Endothelial cell of hepatic sinusoid (primary cell): Measurements from ENCODE around the gene ATXN7.

Experiments used
- in situ Hi-C: cut with HindIII; loops from 2 replicates; pipeline ENCODE4 v1.10.0; 2017; ENCODE audit warnings: low sequenced_read_pairs

Gene ATXN7, protein sequence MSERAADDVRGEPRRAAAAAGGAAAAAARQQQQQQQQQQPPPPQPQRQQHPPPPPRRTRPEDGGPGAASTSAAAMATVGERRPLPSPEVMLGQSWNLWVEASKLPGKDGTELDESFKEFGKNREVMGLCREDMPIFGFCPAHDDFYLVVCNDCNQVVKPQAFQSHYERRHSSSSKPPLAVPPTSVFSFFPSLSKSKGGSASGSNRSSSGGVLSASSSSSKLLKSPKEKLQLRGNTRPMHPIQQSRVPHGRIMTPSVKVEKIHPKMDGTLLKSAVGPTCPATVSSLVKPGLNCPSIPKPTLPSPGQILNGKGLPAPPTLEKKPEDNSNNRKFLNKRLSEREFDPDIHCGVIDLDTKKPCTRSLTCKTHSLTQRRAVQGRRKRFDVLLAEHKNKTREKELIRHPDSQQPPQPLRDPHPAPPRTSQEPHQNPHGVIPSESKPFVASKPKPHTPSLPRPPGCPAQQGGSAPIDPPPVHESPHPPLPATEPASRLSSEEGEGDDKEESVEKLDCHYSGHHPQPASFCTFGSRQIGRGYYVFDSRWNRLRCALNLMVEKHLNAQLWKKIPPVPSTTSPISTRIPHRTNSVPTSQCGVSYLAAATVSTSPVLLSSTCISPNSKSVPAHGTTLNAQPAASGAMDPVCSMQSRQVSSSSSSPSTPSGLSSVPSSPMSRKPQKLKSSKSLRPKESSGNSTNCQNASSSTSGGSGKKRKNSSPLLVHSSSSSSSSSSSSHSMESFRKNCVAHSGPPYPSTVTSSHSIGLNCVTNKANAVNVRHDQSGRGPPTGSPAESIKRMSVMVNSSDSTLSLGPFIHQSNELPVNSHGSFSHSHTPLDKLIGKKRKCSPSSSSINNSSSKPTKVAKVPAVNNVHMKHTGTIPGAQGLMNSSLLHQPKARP

DNA sequence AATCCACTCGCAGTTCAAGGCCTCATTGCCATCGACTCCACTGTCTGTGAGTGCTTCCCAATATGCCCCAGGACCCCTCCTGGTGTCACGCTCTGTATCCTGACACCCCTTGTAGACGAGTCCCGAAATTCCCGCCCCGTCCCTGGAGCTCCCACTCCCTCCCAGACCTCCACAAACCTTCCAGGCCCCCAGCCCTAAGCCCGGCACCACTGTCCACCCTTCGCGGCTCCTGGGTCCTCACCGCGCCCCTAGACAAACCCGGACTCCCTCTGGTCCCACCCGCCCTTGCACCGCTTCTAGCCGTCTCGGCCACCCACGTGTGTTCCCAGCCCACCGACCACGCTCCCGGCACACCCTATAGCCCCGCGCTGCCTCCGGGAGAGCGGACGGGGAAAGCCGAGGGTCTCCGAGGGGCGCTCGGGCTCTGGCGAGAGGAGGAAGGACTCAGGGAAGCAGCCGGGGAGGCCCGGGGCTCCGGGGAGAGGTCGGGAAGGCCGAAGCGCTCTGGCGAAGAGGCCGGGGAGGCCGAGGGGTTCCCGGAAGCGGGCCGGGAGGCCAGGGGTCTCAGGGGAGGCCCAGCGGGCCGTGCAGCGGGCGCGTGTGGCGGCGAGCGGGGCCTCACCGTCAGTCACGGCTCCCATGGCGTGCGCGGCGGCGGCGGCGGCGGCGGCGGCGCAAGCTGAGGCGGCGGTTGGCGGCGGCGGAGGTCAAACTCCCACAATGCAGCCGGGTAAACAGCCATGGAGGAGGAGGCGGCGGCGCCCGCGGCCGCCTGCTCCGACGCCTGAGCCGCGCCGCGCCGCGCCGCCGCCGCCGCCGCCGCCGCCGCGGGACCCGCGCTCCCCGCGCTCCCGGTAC is at the start of gene ATXN7, which contains the start of gene THOC7:
Gene ATXN7 (plus strand): TSS at position 718 of the 858 bp plus-strand sequence. CDS start 48,732 bp downstream, outside the sequence.
Gene THOC7 (minus strand): TSS at position 656 of the 858 bp plus-strand sequence. CDS start 15 bp downstream, at position 641.
- in situ Hi-C loops, result no loop called here

DNA sequence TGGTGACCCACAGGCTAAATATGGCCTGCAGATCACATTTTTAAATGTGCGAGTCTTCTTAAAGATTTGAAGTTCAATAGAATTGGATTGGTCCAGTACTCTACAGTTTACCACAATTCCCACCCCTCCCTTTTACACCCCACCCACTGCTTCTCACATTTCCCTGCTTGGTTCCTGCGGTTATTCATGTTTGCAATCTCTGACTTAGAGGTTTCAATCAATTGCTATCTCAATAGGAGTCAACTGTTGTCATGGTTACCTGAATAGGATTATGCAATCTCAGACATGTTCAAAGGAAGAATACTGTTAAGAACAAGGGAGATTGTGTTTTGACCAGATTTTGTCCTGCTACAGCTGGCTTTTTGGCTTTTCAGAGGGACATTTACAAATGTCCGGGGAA is 49.4 kb upstream of the ATXN7 start:
- in situ Hi-C loops, result loop anchor here (25.0 kb wide), 2 partner anchors 152 to 1152 kb away; partner anchors contain the start of gene SNTN

DNA sequence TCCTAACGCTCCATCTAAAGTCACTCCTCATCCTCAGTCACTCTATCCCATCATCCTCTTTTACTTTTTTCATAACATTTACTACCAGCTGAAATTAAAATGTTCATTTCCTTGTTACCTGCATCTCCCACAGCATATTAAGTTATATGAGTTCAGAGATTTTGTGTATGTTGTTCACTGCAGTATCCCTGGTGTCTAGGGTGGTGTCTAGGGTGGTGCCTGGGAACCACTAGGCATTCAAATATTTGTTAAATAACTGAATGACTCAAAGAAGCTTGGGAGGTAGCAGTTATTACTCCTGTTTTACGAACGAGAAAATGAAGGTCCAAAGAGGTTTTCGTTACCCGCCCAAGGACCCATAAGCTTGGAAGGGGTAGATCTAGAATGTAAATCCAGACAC is 46.4 kb upstream of the ATXN7 start:
- in situ Hi-C loops, result loop anchor here (5.0 to 25.0 kb wide), 3 partner anchors 155 to 1155 kb away; partner anchors contain the start of gene SNTN

DNA sequence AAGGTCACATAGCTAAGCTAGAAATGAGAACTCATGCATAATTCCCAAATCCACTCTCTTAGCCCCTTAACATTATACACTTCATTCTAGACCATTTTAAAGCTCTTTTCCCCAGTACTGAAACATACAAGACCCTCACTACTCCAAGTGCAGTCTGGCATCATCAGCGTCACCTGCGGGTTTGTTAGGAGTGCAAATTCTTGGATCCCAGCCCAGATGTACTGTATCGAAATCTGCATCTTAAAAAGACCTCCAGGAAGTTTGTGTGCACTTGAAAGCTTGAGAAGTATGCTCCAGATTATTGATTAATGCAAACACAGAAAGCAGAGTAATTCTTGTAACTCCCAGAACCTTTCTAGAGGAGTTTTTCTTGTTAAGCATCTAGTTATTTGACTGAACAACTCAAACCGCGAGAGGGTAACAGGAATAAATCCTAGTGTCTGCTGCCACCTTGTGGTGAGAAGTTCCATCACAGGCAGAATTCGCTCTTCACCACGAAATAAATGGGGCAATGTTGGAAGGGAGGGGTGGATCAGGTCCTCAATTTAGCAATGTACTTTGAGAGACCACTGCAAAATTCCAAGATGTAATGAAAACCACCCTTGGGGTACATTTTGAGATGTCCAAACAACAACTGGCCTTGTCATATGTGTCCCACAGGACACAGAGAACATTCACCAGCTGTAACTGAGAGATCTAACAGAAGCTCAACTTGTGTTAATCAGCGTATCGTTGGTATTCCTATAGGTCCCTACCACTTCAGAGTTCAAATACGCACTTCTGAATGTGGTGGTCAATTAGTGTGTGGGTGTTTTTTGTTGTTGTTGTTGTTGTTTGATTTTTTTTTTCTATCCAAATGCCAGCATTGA is 45.2 kb upstream of the ATXN7 start:
- in situ Hi-C loops, result loop anchor here (5.0 to 25.0 kb wide), 3 partner anchors 156 to 1156 kb away; partner anchors contain the start of gene SNTN

DNA sequence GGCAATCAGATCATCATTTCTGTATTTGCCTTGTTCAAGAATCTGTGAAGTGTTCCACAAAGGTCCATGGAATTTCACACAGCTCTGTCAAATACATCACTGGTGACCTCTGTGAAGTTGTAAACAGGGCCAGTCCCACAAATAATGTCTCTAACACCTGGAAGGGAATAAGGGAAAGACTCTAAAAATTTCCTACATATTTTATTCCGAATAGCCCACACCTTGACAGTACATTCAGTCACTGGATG is 44.6 kb upstream of the ATXN7 start, which contains the start of gene C3orf49:
Gene C3orf49 (plus strand): TSS at position 149 of the 248 bp plus-strand sequence. CDS start 173 bp downstream, outside the sequence.
- in situ Hi-C loops, result loop anchor here (5.0 to 25.0 kb wide), 3 partner anchors 157 to 1157 kb away; partner anchors contain the start of gene SNTN

DNA sequence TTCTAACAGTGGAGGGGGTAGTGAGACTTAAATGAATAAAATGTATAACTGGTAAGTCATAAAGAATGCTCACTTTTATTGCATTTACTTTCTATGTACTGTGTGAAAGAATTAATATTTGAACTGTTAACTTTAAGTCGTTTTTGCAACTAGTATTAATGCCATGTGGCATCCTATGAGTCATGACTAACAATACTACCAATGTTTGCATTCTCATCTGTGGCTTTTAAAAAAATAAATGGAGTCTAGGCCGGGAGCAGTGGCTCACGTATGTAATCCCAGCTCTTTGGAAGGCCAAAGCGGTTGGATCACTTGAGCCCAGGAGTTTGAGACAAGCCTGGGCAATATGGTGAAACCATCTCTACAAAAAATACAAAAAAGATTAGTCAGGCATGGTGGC is 39.4 kb upstream of the ATXN7 start:
- in situ Hi-C loops, result loop anchor here (25.0 kb wide), 2 partner anchors 162 to 1162 kb away; partner anchors contain the start of gene SNTN

DNA sequence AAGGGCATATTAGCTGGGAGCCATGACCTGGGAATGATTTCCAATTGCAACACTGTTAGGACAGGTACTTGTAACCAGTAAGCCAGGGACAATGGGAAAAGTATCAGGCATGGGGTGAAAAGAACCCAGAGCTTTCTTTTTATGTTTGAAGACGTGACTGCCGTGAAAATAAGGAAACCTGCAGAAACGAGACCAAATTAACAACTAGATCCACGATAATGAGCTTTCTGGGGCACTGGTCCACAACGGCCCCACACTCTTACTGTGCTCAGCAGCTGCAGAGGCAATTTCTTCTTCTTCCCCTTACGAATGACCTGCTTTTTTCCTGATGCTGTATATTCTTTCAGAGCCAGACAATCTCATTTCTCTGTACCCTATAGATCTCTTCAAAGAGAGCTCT is 33.1 kb upstream of the ATXN7 start:
- in situ Hi-C loops, result no loop called here

DNA sequence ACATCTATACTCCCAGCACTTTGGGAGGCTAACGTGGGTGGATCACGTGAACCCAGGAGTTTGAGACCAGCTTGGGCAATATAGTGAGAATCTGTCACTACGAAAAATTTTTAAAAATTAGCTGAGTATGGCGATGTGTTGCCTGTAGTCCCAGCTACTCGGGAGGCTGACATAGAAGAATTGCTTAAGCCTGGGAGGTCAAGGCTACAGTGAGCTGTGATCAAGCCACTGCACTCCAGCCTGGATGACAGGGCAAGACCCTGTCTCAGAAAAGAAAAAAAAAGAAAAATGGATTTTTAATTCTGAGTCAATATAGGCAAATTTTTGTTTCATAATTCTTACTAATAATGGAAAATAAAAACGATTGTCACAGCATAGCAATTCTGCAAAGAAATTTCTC is 31.3 kb upstream of the ATXN7 start:
- in situ Hi-C loops, result no loop called here

DNA sequence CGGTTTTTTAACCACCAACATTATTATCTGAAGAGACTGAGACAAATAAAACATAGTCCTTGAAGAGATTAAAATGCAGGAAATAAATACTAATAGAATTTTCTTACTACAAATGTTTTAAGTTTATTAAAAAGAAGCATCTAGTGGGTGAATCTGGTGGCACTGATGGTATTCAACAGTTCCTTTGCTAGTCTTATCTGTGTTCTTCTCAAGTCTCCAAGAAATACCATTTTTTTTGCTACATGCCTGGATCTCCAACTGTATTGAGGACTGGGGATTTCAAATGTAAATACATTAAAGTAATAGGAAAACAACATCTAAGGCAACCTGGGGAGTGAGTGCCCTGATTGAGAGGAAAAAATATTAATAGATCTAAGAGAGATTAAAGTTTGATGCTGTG is 22.0 kb upstream of the ATXN7 start:
- in situ Hi-C loops, result no loop called here

DNA sequence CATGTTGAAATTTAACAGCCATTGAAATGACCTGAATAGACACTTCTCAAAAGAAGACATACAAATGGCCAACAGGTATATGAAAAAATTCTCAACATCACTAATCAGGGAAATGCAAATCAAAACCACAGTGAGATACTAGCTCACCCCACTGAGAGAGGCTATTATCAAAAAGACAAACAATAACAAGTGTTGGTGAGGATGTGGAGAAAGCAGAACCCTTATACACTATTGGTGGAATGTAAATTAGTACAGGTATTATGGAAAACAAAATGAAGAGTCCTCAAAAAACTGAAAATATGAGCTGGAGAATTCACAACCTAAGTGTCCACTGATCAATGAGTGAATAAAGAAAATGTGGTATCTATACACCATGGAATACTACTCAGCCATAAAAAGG is 21.5 kb upstream of the ATXN7 start:
- in situ Hi-C loops, result no loop called here

DNA sequence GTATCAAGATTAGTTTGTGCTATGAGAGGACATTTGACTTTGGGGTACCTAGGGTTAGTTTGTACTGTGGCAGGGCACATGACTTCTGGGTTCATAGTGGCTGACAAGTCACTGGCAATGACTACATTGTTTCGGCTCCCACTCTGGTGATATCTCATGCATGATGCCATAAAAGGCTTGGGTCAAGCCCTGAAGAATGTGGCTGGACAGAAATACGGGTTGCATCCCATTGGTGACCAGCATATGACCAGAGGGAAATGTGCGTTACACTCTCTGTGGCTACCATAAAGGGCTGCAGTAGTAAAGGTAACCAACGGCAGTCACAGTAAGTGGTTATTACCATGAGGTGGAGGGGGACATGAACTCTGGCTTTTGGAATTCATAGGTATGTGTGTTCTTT is 18.5 kb upstream of the ATXN7 start:
- in situ Hi-C loops, result no loop called here

DNA sequence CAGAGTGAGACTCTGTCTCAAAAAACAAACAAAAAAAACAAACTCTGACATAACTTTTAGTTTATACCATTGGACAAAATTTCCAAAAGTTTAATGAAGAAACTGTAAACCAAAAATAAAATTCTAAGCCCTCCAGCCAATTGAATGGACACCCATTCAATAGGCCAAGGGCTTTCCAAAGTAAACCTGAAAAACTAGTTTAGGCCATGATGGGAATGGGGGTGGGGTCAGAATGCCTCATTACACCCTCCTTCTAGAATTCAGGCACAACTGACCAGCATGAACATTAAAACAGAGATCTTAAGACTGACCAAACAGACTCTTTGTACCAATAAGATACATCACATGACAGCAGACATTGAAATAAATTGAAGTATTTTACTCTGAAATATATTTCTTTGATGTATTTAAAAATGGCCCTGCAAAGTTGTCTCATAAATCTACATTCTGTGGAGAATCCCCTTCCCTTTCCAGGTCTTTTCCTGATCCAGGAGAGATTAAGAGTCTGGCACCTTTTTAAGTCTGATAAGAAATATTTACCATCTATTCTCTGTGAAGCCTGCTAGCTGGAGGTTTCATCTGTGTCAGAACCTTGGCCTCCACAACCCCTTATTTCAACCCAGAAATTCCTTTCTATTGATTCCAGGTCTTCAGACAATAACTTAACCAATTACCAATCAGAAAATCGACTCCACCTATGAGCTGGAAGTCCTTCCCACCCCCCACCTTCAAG is 15.8 kb upstream of the ATXN7 start:
- in situ Hi-C loops, result no loop called here

DNA sequence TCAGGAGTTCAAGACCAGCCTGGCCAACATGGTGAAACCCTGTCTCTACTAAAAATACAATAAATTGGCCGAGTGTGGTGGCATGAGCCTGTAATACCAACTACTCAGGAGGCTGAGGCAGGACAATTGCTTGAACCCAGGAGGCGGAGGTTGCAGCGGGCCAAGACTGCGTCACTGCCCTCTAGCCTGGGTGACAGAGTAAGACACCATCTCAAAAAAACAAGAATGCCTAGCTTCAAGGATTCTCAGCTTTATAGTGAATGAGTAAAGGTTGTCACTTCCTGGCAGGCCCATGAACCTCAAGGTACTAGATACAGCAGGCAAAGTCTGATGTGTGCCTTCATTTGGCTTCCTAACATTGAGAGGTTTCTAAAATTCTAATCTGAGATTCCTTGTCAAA is 14.5 kb upstream of the ATXN7 start:
- in situ Hi-C loops, result no loop called here

DNA sequence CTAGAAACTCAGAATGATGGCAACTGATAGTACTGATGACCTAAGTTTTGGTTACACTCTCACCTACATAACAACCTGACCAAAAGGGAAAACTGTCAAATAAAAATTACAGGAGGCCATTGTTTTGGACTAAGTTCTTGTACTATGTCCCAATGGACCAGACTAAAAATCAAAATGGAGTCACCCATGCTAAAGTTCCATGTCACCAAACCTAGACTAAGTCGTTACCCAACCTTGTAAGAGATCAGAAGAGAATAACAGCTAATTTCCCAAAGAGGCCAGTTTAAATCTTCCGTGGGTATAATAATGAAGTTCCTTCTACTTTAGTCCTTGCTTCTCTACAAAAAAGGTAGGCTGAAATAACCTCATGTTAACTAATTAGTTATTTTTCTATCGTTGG is 12.4 kb upstream of the ATXN7 start:
- in situ Hi-C loops, result no loop called here

DNA sequence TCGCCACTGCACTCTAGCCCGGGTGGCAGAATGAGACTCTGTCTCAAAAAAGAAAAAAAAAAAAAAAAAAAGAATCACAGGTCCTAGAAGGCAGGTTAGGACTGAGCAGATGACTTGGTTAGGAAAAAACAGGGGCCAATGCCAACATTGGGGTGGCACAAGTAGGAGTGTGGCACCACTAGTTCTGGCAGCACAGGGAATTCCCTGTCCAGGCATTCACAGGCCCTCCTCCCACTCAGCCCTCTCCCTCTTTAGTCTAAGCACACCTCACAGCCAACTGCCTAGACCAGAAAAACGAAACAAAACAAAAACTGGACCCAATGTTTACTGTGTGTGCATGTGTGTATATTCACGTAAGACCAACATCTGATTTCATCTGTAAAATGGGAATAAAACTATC is 10.6 kb upstream of the ATXN7 start:
- in situ Hi-C loops, result no loop called here

DNA sequence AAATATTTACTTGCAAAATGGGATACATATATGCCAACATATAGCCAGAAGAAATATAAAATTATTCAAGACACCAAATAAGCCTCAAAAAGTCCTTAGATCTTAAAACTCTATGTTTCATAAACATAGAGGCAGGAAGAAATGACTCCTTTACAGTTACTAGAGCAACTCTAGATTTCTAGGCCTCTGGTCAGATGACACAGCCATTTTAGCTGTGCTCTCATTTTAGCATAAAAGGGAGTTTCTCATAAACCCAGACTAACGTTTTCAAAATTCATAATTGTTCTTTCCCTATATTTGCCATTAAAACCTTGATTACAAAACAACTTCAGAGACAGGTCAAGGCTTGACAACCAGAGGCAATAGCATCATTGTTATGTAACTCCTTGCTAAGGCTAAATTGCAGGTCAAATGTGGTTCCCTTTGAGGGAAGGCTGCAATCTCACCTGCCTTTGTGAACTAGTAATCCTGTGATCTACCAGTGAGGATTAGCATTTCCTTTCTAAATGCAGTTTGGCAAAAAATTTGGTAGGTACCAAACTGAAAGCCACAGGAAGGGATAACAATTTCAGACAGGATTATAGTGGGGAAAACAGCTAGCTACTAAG is 8.2 kb upstream of the ATXN7 start:
- in situ Hi-C loops, result no loop called here

DNA sequence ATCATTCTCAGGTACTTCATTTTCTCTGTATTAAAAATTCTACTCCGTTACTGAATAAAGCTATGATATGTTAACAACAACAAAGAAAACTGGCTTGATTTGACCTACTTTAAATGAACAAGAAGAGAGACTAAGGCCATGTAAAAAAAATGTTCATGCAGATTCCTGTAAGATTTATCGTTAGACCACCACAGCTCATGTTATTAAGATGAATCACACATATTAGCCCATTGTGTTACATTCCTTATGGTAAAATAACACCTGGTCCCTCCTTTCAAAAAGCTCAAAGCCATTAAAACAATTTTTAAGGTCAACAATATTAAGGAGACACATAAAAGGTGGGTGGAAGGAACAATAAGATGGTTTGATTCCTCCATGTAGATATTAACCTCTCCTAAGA is 6.4 kb upstream of the ATXN7 start:
- in situ Hi-C loops, result no loop called here

DNA sequence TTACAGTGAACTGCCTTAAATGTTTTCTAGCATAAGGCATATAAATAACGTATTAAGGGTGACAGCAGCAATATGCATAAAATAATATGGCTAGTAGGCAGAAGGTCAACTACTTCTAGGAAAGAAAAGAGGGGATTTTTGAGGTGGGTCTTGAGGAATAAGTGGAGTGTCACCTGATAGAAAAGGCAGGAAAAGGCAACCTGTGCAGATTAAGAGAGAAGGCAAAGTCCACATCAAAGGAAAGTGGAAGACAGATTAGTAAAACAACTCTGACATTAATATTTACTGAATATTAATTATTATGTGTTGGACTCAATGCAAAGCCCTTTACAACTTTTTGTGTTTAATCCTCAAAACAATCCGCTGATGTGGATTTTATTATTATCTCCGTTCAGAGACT is 2.9 kb upstream of the ATXN7 start:
- in situ Hi-C loops, result no loop called here

DNA sequence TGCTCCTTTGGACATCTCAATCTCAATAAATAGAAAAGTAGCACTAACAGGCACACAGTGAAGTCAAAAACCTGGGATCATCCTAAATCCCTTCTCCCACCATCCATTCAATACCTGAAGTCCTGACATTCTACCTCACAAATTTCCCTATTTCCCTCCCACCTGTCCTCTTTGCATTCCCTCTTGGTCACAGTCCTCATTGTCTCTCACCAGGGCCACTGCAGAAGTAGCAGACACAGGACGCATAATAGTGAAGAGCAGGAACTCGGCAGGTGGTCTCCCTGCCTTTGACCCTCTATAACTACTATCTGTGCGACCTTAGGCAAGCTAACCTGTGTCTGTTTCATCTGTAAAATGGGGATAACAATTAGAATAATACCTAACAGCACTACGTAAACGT is 2.4 kb upstream of the ATXN7 start:
- in situ Hi-C loops, result no loop called here
